CD14-positive monocyte (primary cell): ENCODE data around the gene EFCAB12. TPM values are rescaled to one million over a fixed set of nuclear protein-coding genes. Genes with fewer than 3 reads are reported as not detected.

ENCODE experiments used
- DNase-seq, 3 donors: peaks; one replicate each; pipeline ENCODE4 v3.0.0-alpha.2; 2011 to 2022
- H2AFZ ChIP-seq: 2 replicates; pipeline ENCODE4 v1.6.0; 2012; ENCODE audit warnings: mild to moderate bottlenecking, low read depth, low read length, inconsistent platforms; ENCODE audit not compliant: insufficient read depth, poor library complexity, severe bottlenecking
- H3K27ac ChIP-seq, 2 donors: 1 replicate in 1 of 2; 2 replicates in 1 of 2; pipeline ENCODE4 v1.5.1; 2012 to 2013; ENCODE audit warnings: low read length in 2 of 2, control low read depth in 1 of 2, inconsistent platforms in 1 of 2, low read depth in 1 of 2, mild to moderate bottlenecking in 1 of 2
- H3K27me3 ChIP-seq, 2 donors: one replicate each; pipeline versions ENCODE4 v1.6.0 to v1.6.1; 2011 to 2013; ENCODE audit warnings: low read length in 2 of 2; ENCODE audit not compliant: control insufficient read depth in 2 of 2, insufficient read depth in 2 of 2
- H3K36me3 ChIP-seq, 2 donors: replicated peaks in 1 of 2; 1 replicate in 1 of 2; 2 replicates in 1 of 2; pipeline versions ENCODE4 v1.5.1 to v1.6.1; 2012 to 2013; ENCODE audit warnings: low read length in 2 of 2, control low read depth in 1 of 2, inconsistent platforms in 1 of 2, mild to moderate bottlenecking in 1 of 2; ENCODE audit not compliant: insufficient read depth in 2 of 2, control insufficient read depth in 1 of 2
- H3K4me1 ChIP-seq, 2 donors: 1 replicate in 1 of 2; 2 replicates in 1 of 2; pipeline versions ENCODE4 v1.5.1 to v1.6.1; 2012 to 2013; ENCODE audit warnings: low read length in 2 of 2, control low read depth in 1 of 2, inconsistent platforms in 1 of 2, mild to moderate bottlenecking in 1 of 2, moderate library complexity in 1 of 2; ENCODE audit not compliant: insufficient read depth in 2 of 2, control insufficient read depth in 1 of 2
- H3K4me2 ChIP-seq: replicated peaks from 2 replicates; pipeline ENCODE3; 2012; ENCODE audit warnings: low read length, moderate library complexity, mild to moderate bottlenecking; ENCODE audit not compliant: poor library complexity, severe bottlenecking; ENCODE audit errors: extremely low read depth
- H3K4me3 ChIP-seq, 3 experiments: fragments of 200-600 bp in 1 of 3; sonication (generic) in 1 of 3; replicated peaks in 1 of 3; 1 replicate in 2 of 3; 2 replicates in 1 of 3; pipeline ENCODE4 v1.5.1; 2011 to 2013; ENCODE audit warnings: low read length in 3 of 3, mild to moderate bottlenecking in 3 of 3, control low read depth in 2 of 3, low read depth in 2 of 3, inconsistent platforms in 1 of 3, moderate library complexity in 1 of 3
- H3K79me2 ChIP-seq: 2 replicates; pipeline ENCODE4 v1.6.0; 2012; ENCODE audit warnings: mild to moderate bottlenecking, control low read depth, inconsistent platforms, low read length, moderate library complexity; ENCODE audit not compliant: insufficient read depth
- H3K9ac ChIP-seq: 2 replicates; pipeline ENCODE4 v1.6.0; 2017; ENCODE audit warnings: low read length, mild to moderate bottlenecking; ENCODE audit not compliant: insufficient read depth, poor library complexity, severe bottlenecking
- H3K9me3 ChIP-seq, 2 donors: replicated peaks in 1 of 2; 1 replicate in 1 of 2; 2 replicates in 1 of 2; pipeline versions ENCODE4 v1.5.1 to v1.6.1; 2012 to 2013; ENCODE audit warnings: low read length in 2 of 2, control low read depth in 1 of 2; ENCODE audit not compliant: control insufficient read depth in 1 of 2, insufficient read depth in 1 of 2
- H4K20me1 ChIP-seq: 2 replicates; pipeline ENCODE4 v1.6.0; 2012; ENCODE audit warnings: mild to moderate bottlenecking, low read length, control low read depth, moderate library complexity; ENCODE audit not compliant: insufficient read depth
- H3K27ac Mint-ChIP-seq, 7 donors: one replicate each; pipeline ENCODE4 v1.8.0; 2020; ENCODE audit warnings: mild to moderate bottlenecking in 7 of 7, mixed read lengths in 7 of 7, moderate library complexity in 6 of 7, inconsistent platforms in 2 of 7
- H3K27me3 Mint-ChIP-seq, 3 donors: one replicate each; pipeline ENCODE4 v1.8.0; 2021 to 2022; ENCODE audit warnings: low read depth in 3 of 3, mild to moderate bottlenecking in 3 of 3, mixed read lengths in 3 of 3, moderate library complexity in 3 of 3, inconsistent platforms in 1 of 3
- H3K36me3 Mint-ChIP-seq, 2 donors: one replicate each; pipeline ENCODE4 v1.8.0; 2020; ENCODE audit warnings: mixed read lengths in 2 of 2, inconsistent platforms in 1 of 2, mild to moderate bottlenecking in 1 of 2
- H3K4me1 Mint-ChIP-seq: one replicate; pipeline ENCODE4 v1.8.0; 2020; ENCODE audit warnings: mild to moderate bottlenecking, mixed read lengths
- H3K4me3 Mint-ChIP-seq, 2 donors: one replicate each; pipeline ENCODE4 v1.8.0; 2020; ENCODE audit warnings: mild to moderate bottlenecking in 2 of 2, mixed read lengths in 2 of 2, moderate library complexity in 1 of 2
- H3K9me3 Mint-ChIP-seq, 7 donors: one replicate each; pipeline ENCODE4 v1.8.0; 2020 to 2022; ENCODE audit warnings: mixed read lengths in 7 of 7, mild to moderate bottlenecking in 6 of 7, moderate library complexity in 6 of 7, inconsistent platforms in 2 of 7
- CTCF ChIP-seq: fragments of 200-600 bp; IDR thresholded peaks from one replicate; pipeline ENCODE4 v1.8.0; 2022; ENCODE audit warnings: antibody characterized with exemption, mild to moderate bottlenecking
- WGBS: methylation state at CpG from one replicate; pipeline ENCODE4 v1.1.5; 2013; ENCODE audit warnings: missing lambda C conversion rate; ENCODE audit not compliant: insufficient coverage; 5-methylcytosine and 5-hydroxymethylcytosine counted together
- intact Hi-C, 2 donors: fragments of 100-400 bp; cut with micrococcal nuclease; formaldehyde crosslinking; loops; one replicate each; pipeline versions ENCODE4 v1.15.0 to v1.15.1; 2023
- polyA plus RNA-seq, 3 donors: library from polyadenylated mRNA; depleted of rRNA in 1 of 3; unstranded in 2 of 3; stranded (reverse) in 1 of 3; fragments of 300-500 nt in 2 of 3; fragments of >200 nt in 1 of 3; fragmentation: Illumina TruSeq in 2 of 3; gene quantifications; 1 replicate in 2 of 3; 2 replicates in 1 of 3; pipeline ENCODE4 v1.2.3, GENCODE V29; 2012 to 2021

Gene EFCAB12
- polyA plus RNA-seq, 3 donors, result 0.35 TPM; not detected in 2

GRCh38 chr3:129409541-129409940 lies 18.9 kb downstream of the EFCAB12 start:
- Mint-ChIP-seq H3K4me3 (no peak overlapping the region), H3K4me1 (no peaks in the 10 kb centered on the region), H3K27me3 (peaks cover 0 to 3% (median 3%) of the 10 kb centered on the region in 3 donors), H3K9me3 (peaks cover 0 to 2% (median 0%) of the 10 kb centered on the region in 7 donors), H3K36me3 (no peaks in the 10 kb centered on the region), H3K27ac (no peak overlapping the region)
- H3K4me3 ChIP-seq, result no peak overlapping the region
- no peaks in the 10 kb centered on the region for H3K27me3 ChIP-seq
- H3K9ac ChIP-seq, result no peak overlapping the region
- intact Hi-C loops, result no loop called here
- no peaks in the 10 kb centered on the region for H3K36me3 ChIP-seq
- DNase-seq, result no peak
- H3K27ac ChIP-seq, result no peak overlapping the region
- no peaks in the 10 kb centered on the region for H3K9me3 ChIP-seq
- no peaks in the 10 kb centered on the region for H3K79me2 ChIP-seq
- H4K20me1 ChIP-seq, result no peaks in the 10 kb centered on the region
- no peak overlapping the region for H2AFZ ChIP-seq
- TF ChIP-seq CTCF, result no peak
- no peak overlapping the region for H3K4me2 ChIP-seq
- 80% methylated on average over 1 of the region's 2 CpGs for WGBS
- no peaks in the 10 kb centered on the region for H3K4me1 ChIP-seq

GRCh38 chr3:129404610-129405009 lies 23.8 kb downstream of the EFCAB12 start:
- Mint-ChIP-seq H3K4me3 (no peak overlapping the region), H3K4me1 (peaks cover 2% of the 10 kb centered on the region), H3K36me3 (peaks cover 0 to 2% of the 10 kb centered on the region in 2 donors), H3K27me3 (peaks cover 0 to 3% (median 2%) of the 10 kb centered on the region in 3 donors), H3K9me3 (no peaks in the 10 kb centered on the region), H3K27ac (peak overlapping the region in 1 of 7 donors; percentile 26)
- no peak for TF ChIP-seq CTCF
- no peak overlapping the region for H2AFZ ChIP-seq
- H3K79me2 ChIP-seq, result no peaks in the 10 kb centered on the region
- H3K9ac ChIP-seq, result no peak overlapping the region
- peaks cover 4 to 5% of the 10 kb centered on the region in 2 donors for H3K4me1 ChIP-seq
- 93% methylated on average over 3 of the region's 5 CpGs for WGBS
- intact Hi-C loops, result loop anchor here in 1 of 2 donors (5.0 kb wide), 1 partner anchor 33 kb away; the partner anchor contains the start of gene MBD4
- H3K27ac ChIP-seq, result no peak overlapping the region
- no peak overlapping the region for H3K4me2 ChIP-seq
- DNase-seq, result no peak
- H3K4me3 ChIP-seq, result no peak overlapping the region
- H3K36me3 ChIP-seq, result no peaks in the 10 kb centered on the region
- H3K27me3 ChIP-seq, result no peaks in the 10 kb centered on the region
- no peaks in the 10 kb centered on the region for H4K20me1 ChIP-seq
- H3K9me3 ChIP-seq, result no peaks in the 10 kb centered on the region
